Bronchial epithelial cell (primary cell): Measurements from ENCODE around the gene ADAM19. TPM values are rescaled to one million over a fixed set of nuclear protein-coding genes. Genes with fewer than 3 reads are reported as not detected.

ENCODE experiments used
- DNase-seq: peaks from one replicate; pipeline ENCODE4 v3.0.0-alpha.2; 2010; ENCODE audit warnings: low read depth
- FAIRE-seq: peaks from 2 replicates; lab custom pipeline; 2011; peaks lifted over from hg19 to GRCh38; lab: Jason Lieb, UNC
- H3K27me3 ChIP-seq: 2 replicates; pipeline ENCODE4 v1.5.1; 2011; ENCODE audit warnings: low read length; ENCODE audit not compliant: control insufficient read depth, insufficient read depth
- H3K36me3 ChIP-seq: 2 replicates; pipeline ENCODE4 v1.5.1; 2011; ENCODE audit warnings: low read length; ENCODE audit not compliant: control insufficient read depth, insufficient read depth
- H3K4me3 ChIP-seq: 2 replicates; pipeline ENCODE4 v1.5.1; 2011; ENCODE audit warnings: mild to moderate bottlenecking, low read depth, low read length, control low read depth
- total RNA-seq: library from RNA; depleted of rRNA; stranded (reverse); fragments of >200 nt; gene quantifications from 2 replicates; pipeline ENCODE4 v1.2.1, GENCODE V29; 2014
- TF ChIP-seq, protein P1 (sequence below): IDR thresholded peaks from 2 replicates; pipeline ENCODE4 v1.5.1; 2011; ENCODE audit warnings: mild to moderate bottlenecking, moderate library complexity, low read length, control low read depth, inconsistent platforms; ENCODE audit not compliant: insufficient read depth, severe bottlenecking

ADAM19 gene
- total RNA-seq, 1 donor from 2014 or later = 0.79 TPM

GRCh38 chr5:157446412-157446935 is 129.1 kb downstream of the ADAM19 start:
- DNase-seq (no peak), FAIRE-seq (no peak)
- Histone ChIP-seq H3K27me3 (no peaks in the 10 kb centered on the region), H3K4me3 (no peak overlapping the region), H3K36me3 (no peaks in the 10 kb centered on the region)
- TF ChIP-seq, protein P1, sequence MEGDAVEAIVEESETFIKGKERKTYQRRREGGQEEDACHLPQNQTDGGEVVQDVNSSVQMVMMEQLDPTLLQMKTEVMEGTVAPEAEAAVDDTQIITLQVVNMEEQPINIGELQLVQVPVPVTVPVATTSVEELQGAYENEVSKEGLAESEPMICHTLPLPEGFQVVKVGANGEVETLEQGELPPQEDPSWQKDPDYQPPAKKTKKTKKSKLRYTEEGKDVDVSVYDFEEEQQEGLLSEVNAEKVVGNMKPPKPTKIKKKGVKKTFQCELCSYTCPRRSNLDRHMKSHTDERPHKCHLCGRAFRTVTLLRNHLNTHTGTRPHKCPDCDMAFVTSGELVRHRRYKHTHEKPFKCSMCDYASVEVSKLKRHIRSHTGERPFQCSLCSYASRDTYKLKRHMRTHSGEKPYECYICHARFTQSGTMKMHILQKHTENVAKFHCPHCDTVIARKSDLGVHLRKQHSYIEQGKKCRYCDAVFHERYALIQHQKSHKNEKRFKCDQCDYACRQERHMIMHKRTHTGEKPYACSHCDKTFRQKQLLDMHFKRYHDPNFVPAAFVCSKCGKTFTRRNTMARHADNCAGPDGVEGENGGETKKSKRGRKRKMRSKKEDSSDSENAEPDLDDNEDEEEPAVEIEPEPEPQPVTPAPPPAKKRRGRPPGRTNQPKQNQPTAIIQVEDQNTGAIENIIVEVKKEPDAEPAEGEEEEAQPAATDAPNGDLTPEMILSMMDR = no peak

GRCh38 chr5:157445745-157446411 is 129.7 kb downstream of the ADAM19 start:
- Histone ChIP-seq H3K36me3 (no peaks in the 10 kb centered on the region), H3K27me3 (no peaks in the 10 kb centered on the region), H3K4me3 (no peak overlapping the region)
- TF ChIP-seq, protein P1 = no peak
- no peak for FAIRE-seq
- DNase-seq = no peak

DNA sequence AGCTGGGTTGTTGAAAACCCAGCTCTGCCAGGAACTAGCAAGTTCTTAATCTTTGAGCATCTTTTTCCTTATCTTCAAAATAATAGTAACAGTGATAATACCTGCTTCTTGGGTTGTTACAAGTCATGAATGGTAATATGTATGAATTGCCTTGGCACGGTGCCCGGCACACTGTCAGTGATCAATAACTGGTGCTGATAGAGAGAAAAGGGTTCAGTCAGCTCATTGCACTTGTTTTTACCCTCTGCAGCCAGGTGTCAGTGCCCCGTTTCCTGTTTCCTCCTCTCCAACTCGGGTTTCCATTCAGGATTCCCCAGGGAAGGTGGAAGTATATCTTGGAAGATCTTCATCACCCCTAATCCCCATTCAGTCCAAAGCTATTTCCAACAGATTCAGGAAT is 131.4 kb downstream of the ADAM19 start:
- DNase-seq (no peak), FAIRE-seq (no peak)
- H3K27me3 ChIP-seq = no peaks in the 10 kb centered on the region
- TF ChIP-seq, protein P1 = no peak
- H3K36me3 ChIP-seq = no peaks in the 10 kb centered on the region
- H3K4me3 ChIP-seq = no peak overlapping the region

DNA sequence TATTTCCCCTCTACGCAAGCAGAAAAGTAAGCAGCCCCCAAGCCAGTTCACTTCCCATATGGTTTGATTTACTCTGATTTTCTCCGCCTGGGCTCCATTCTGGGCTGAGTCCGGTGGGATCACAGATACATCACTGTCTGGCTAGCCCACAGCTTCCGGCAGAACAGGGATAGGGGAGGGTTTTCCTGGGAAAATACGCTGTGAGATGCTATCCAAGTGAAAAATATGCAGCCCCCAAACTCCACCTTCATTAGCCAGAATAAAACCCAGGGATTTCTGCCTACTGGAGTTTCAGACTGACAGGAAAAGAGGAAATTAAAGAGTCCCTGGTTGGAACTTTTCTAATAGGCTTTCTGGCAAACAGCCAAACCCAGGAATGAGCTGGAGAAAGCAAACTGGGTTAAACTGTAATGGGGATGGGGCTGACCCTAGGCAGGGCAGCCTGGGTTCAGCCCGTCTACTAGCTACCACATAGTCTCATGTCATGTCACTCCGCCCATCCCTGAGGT is 132.5 kb downstream of the ADAM19 start:
- FAIRE-seq (no peak), DNase-seq (no peak)
- Histone ChIP-seq H3K36me3 (no peaks in the 10 kb centered on the region), H3K27me3 (no peaks in the 10 kb centered on the region), H3K4me3 (no peak overlapping the region)
- TF ChIP-seq, protein P1 = no peak

DNA sequence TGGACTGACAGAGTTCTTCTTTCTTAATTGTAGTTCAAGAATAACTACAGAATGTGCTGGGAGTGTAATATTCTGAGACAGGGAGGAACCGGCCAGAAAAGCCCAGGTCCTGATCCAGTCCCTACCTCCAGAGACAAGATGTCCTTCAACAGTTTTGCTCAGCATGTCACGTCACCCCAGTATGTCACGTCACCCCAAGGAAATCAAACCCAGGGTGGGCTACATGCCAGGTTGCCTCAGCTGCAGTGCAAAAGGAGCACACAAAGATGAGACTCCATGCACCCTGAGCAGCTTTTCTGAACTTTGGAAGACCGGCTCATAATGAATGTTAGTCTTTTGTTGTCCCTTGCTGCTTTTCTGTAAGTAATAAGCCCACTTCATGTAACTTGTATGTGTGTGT is 141.5 kb downstream of the ADAM19 start:
- FAIRE-seq = no peak
- DNase-seq = no peak
- Histone ChIP-seq H3K4me3 (no peak overlapping the region), H3K27me3 (no peaks in the 10 kb centered on the region), H3K36me3 (no peaks in the 10 kb centered on the region)
- TF ChIP-seq, protein P1 = no peak
